ENCODE measurements around the gene MEI1.

DNA sequence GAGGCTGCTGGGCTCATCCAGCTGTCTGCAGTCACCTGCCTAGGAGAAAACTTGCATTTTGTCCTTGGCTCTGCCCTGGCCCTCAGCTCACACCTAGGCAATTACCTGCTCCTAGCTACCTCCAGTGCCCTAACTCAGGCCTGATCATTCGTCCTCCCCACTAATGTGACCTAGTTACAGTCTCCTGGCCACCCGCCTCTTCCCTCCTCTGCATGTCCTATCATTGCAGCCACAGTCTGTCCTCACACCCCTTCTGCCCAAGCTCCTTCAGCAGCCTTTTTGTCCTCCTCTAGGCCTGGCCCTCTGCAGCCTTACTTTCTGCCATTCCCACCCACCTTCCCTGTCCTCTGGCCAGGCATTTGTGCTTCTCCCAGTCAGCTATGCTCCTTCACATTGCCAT lies 83.4 kb downstream of the MEI1 start:
- TF ChIP-seq, protein P1, sequence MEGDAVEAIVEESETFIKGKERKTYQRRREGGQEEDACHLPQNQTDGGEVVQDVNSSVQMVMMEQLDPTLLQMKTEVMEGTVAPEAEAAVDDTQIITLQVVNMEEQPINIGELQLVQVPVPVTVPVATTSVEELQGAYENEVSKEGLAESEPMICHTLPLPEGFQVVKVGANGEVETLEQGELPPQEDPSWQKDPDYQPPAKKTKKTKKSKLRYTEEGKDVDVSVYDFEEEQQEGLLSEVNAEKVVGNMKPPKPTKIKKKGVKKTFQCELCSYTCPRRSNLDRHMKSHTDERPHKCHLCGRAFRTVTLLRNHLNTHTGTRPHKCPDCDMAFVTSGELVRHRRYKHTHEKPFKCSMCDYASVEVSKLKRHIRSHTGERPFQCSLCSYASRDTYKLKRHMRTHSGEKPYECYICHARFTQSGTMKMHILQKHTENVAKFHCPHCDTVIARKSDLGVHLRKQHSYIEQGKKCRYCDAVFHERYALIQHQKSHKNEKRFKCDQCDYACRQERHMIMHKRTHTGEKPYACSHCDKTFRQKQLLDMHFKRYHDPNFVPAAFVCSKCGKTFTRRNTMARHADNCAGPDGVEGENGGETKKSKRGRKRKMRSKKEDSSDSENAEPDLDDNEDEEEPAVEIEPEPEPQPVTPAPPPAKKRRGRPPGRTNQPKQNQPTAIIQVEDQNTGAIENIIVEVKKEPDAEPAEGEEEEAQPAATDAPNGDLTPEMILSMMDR (IDR thresholded peaks at IDR 0.05 in 4 of 5, conservative IDR thresholded peaks at IDR 0.05 in 1 of 5): no peak
- no peak for TF ChIP-seq POLR2A (IDR thresholded peaks at IDR 0.05)

Data from gastrocnemius medialis (tissue), 4 donors.